ENCODE results near the gene KCNH2.
"Not testable (repeated sequence)": the region's sequence is repeated elsewhere in the genome, so short reads cannot be mapped to it uniquely, and the experiment has no call there.

The KCNH2 gene

GRCh38 chr7:151012031-151012692 lies 34.0 kb upstream of the KCNH2 start:
- no peak for DNase-seq

DNA sequence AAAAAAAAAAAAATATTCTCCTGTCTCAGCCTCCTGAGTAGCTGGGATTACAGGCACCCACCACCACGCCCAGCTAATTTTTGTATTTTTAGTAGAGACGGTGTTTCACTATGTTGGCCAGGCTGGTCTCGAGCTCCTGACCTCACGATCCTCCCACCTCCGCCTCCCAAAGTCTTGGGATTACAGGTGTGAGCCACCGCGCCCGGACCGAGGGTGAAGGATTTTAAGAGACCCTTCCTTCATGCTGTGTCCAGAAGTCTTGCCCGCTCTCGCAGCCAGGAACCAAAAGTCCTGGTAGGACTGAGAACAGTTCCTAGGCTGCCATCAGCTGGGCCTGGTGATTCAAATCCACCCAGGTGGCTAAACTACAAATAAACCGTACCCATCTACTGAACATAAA lies 33.5 kb upstream of the KCNH2 start:
- DNase-seq = not testable (repeated sequence)

- DNase-seq = no peak
These were observed 32.9 kb upstream of the KCNH2 start for GRCh38 chr7:151011097-151011409.

- DNase-seq = no peak
These were observed 32.4 kb upstream of the KCNH2 start for GRCh38 chr7:151010307-151011096.

DNA sequence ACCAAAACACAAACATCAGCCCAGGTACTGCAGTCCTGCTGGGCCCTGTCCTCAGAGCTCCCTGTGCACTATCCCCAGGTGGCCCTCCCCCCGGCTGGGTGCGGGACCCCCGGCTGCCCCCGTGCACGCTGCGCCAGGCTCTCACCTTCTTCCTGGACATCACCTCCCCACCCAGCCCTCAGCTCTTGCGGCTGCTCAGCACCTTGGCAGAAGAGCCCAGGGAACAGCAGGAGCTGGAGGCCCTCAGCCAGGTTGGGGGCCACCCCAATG lies 31.9 kb upstream of the KCNH2 start:
- no peak for DNase-seq

DNA sequence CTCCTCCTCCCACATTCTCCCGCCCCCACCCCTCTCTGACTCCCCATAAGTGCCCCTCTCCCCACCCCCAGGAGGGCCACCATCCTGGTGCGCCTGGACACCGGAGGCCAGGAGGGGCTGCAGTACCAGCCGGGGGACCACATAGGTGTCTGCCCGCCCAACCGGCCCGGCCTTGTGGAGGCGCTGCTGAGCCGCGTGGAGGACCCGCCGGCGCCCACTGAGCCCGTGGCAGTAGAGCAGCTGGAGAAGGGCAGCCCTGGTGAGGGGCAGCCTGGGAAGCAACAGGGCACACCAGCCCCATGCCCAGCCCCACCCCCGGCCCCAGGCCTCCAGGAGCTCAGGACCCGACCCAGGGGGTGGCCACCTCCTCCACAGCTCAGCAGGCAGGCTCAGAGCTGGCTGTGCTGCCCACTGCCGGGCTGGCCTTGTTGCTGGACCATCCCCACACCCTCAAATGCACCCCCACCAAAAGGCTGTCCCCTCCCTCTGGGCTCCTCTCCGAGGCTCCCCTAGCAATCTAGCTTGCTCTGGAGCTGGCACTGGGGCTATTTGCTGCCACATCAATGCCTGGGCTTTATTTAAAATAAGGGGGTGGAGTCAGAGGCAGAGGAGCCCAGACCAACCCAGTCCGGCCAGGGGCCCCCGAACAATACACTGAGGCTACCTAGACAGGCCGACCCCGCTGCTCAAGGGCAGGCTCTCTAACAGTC lies 31.4 kb upstream of the KCNH2 start:
- DNase-seq = no peak

- no peak for DNase-seq
These were observed 30.6 kb upstream of the KCNH2 start for GRCh38 chr7:151008511-151009323.

GRCh38 chr7:151008143-151008510 lies 30.0 kb upstream of the KCNH2 start:
- DNase-seq = no peak

DNA sequence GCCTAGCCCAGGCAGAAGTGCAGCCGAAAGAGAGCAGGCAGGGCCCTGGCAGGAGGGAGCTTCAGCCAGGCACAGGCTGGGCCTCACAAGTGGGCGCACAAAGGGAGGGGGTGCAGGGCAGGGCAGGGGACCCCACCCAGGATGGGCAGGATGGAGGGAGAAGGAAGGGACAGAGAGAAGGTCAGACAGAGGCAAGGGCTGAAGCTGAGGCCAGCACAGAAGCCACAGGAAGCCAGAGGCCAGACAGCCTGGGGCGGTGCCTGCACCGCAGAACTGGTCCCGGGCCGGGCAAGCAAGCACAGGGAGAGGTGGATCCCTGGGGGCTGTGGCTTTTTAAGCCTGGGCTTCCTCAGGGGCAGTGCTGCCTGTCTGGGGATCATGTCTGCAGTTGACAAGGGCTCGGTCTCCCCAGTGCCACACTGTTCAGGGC lies 29.4 kb upstream of the KCNH2 start:
- no peak for DNase-seq

DNA sequence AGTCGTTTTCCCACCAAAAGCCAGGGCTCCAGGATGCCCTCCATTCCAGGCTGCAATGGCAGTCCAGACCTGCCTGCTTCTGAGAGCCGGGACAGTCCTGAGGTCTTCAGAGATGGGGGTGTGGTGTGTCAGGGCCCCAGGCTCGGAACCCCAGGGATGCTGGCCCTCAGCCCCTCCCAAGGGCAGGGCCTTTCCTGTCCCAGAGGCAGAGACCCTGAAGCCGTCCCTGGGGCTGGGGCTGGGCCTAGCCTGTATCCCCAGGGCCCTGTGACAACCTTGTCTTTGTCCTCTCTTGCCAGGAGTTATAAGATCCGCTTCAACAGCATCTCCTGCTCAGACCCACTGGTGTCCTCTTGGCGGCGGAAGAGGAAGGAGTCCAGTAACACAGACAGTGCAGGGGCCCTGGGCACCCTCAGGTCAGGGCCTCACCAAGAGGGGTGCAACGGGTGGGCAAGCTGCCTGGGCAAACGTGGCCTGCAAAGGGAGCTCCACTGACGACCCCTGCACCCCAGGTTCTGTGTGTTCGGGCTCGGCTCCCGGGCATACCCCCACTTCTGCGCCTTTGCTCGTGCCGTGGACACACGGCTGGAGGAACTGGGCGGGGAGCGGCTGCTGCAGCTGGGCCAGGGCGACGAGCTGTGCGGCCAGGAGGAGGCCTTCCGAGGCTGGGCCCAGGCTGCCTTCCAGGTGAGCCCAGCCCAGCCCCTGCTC lies 28.6 kb upstream of the KCNH2 start:
- no peak for DNase-seq

DNA sequence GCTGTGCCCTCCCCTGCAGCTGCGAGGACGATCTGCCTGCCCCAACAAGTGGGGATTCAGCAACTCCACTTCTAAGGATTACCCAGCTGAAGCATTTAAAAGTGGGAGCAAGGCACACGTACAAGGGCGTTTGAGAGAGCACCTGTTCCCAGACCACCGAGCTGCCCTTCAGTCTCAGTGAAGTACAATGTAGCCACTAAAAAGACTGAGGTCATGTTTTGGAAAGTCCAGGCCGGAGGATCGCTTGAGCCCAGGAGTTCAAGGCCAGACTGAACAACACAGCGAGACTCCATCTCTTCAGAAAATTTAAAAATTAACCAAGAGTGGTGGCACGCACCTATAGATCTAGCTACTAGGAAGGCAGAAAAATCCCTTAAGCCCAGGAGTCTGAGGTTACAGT lies 27.4 kb upstream of the KCNH2 start:
- DNase-seq = no peak

DNA sequence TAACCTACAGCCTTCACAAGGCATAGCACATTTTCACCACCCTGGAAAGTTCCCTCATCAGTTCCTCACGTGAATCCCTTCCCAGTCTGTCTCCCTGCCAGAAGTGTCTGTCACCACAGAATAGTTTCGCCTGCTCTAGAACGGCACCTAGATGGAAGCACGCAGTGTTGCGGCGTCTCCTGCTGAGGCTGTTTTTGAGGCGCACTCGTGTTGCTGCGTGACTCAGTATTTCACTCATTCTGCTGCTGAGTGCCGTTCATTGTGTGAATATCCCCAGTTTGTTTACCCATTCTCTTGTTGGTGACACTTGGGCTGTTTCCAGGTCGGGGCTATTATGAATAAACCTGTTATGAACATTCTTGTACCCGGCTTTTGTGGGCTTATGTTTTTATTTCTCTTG lies 25.5 kb upstream of the KCNH2 start:
- peak; percentile 18 for DNase-seq

GRCh38 chr7:151001546-151001945 lies 23.4 kb upstream of the KCNH2 start:
- DNase-seq = no peak

DNA sequence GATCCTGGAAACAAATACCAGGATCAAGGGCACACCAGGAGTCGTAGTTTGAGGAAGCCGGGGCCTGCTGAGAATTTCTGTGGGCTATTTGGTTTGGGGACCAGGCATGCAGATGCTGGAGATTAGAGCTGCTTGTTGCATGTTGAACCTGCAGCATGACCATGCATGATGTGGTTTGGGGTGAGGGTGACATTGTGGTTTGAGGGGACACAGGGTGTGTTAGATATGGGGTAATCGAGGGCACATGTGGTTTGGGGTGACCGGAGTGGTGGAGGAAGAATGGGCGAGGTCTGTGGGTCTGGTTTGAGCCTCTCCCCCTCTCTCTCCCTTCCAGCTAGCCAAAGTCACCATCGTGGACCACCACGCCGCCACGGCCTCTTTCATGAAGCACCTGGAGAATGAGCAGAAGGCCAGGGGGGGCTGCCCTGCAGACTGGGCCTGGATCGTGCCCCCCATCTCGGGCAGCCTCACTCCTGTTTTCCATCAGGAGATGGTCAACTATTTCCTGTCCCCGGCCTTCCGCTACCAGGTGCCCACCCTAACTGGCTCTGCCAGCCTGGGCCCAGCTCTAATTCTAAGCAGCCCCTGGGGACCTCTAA lies 22.9 kb upstream of the KCNH2 start:
- no peak for DNase-seq

GRCh38 chr7:150999497-151000230 lies 21.5 kb upstream of the KCNH2 start:
- DNase-seq = no peak

- no peak for DNase-seq
These were observed 20.9 kb upstream of the KCNH2 start for GRCh38 chr7:150999001-150999400.

DNA sequence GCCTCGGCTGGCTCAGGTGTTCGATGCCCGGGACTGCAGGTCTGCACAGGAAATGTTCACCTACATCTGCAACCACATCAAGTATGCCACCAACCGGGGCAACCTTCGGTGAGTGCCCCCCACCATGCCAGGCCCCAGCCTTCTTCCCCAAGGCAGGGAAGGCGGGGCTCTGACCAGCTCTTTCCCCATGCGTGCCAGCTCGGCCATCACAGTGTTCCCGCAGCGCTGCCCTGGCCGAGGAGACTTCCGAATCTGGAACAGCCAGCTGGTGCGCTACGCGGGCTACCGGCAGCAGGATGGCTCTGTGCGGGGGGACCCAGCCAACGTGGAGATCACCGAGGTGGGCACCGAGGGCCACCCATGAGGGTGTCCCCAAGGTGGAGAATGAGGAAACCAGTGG lies 20.2 kb upstream of the KCNH2 start:
- DNase-seq = no peak

DNA sequence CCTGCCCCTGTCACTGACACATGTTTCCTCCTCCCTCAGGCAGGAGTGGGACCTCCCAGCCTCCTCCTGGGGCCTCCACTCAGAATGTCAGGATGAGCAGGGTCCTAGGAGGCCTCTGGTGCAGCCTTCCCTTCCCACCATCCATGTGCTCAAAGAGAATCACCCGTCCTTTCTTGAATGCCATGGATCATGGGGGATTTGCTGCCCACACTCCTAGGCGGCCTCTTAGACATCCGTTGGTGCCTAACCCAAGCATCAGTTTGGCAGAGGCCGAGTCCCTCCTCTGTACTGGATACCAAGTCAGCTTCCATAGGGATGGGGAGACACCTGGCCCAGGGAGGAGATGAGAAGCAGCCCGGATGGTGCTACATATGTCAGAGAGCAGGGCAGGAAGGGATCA lies 19.7 kb upstream of the KCNH2 start:
- DNase-seq = no peak

DNA sequence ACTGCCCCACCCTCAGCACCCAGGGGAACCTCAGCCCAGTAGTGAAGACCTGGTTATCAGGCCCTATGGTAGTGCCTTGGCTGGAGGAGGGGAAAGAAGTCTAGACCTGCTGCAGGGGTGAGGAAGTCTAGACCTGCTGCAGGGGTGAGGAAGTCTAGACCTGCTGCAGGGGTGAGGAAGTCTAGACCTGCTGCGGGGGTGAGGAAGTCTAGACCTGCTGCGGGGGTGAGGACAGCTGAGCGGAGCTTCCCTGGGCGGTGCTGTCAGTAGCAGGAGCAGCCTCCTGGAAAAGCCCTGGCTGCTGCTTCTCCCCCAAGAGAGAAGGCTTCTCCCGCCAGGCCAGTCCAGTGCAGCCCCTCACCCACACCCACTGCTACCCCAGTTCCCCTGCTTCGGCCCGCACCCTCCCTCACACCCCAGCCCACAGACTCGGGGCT lies 19.0 kb upstream of the KCNH2 start:
- DNase-seq = no peak

DNA sequence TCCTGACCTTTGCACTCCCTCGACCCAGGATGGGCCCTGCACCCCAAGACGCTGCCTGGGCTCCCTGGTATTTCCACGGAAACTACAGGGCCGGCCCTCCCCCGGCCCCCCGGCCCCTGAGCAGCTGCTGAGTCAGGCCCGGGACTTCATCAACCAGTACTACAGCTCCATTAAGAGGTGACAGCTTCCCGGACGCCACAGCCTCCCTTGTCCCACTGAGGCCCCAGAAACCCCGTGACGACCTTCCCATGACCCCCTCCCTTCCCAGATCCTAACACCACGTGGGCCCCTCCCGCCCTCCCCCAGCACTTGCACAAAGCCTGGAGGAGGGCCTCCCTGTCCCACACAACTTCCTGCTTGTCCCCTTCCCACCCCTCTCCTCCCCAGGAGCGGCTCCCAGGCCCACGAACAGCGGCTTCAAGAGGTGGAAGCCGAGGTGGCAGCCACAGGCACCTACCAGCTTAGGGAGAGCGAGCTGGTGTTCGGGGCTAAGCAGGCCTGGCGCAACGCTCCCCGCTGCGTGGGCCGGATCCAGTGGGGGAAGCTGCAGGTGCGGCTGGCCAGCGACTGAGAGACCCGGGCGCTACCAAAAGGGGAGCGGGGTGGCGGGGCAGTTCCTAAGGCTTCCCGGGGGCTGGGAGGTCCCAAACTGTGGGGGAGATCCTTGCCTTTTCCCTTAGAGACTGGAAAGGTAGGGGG lies 18.4 kb upstream of the KCNH2 start:
- DNase-seq = no peak

GRCh38 chr7:150994838-150995510 lies 16.9 kb upstream of the KCNH2 start:
- no peak for DNase-seq
